Activated naive CD4-positive, alpha-beta T cell treated with anti-CD3 and anti-CD28 coated beads for 36 hours (primary cell): ENCODE measurements around the gene COMT. TPM values are rescaled to one million over a fixed set of nuclear protein-coding genes. Genes with fewer than 3 reads are reported as not detected.

Source experiments
- CTCF ChIA-PET: fragments of 350-600 bp; sonication (Branson Sonifier 250); formaldehyde crosslinking; loops from one replicate; lab custom pipeline; 2021; ENCODE audit warnings: antibody characterized with exemption; lab: Charles Lee
- DNase-seq: peaks from one replicate; pipeline ENCODE4 v3.0.0-alpha.2; 2020
- H3K27ac Mint-ChIP-seq: one replicate; pipeline ENCODE4 v1.8.0; 2021; ENCODE audit warnings: mild to moderate bottlenecking, mixed read lengths
- H3K27me3 Mint-ChIP-seq: one replicate; pipeline ENCODE4 v1.8.0; 2021; ENCODE audit warnings: low read depth, mixed read lengths
- H3K36me3 Mint-ChIP-seq: one replicate; pipeline ENCODE4 v1.8.0; 2021; ENCODE audit warnings: low read depth, mixed read lengths
- H3K4me1 Mint-ChIP-seq: one replicate; pipeline ENCODE4 v1.8.0; 2021; ENCODE audit warnings: low read depth, mixed read lengths
- H3K4me3 Mint-ChIP-seq: one replicate; pipeline ENCODE4 v1.8.0; 2021; ENCODE audit warnings: mild to moderate bottlenecking, moderate library complexity, mixed read lengths
- H3K9me3 Mint-ChIP-seq: one replicate; pipeline ENCODE4 v1.8.0; 2021; ENCODE audit warnings: mixed read lengths
- intact Hi-C: fragments of 100-400 bp; cut with micrococcal nuclease; formaldehyde crosslinking; loops from one replicate; pipeline ENCODE4 v1.15.1; 2023
- total RNA-seq, 2 experiments: library from RNA; stranded (reverse); gene quantifications; one replicate each; pipeline ENCODE4 v1.2.3, GENCODE V29; 2021

Gene COMT
- total RNA-seq, 2 experiments from 2014 or later: 53.7 to 56.8 TPM

DNA sequence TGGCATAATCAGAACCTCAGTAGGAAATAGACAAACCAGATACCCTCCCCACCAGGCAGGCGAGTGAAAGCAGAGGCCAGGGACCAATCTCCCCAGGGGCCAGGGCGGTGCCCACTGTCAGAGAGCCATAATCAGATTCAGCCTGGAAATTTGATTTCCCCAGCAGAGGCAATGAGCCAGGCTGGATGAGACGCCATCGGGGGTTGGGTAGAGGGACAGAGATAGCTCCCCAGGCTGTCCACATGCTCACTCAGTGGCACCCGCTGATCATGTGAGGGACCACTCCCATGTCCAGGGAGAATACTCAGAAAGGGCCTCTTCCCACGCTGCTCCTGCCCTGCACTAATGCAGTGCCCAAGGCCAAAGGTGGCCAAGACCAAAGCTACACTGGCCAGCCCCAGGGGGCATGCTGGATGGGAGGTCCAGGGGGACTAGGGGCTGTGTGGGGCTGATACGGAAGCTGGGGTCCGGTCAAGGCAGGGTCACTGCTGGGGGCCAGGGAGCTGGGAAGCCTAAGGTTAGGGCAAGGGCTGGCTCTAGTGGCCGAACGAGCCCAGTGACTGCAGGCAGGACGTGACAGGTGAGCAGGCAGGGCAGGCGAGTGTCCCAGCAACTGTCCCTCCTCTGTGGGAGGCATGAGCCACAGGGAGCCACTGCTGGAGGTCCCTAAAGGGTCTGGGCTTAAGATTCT lies 55.3 kb downstream of the COMT start:
- Mint-ChIP-seq H3K36me3 (peaks cover 1% of the 10 kb centered on the region), H3K4me3 (no peak overlapping the region), H3K27me3 (no peaks in the 10 kb centered on the region), H3K4me1 (no peaks in the 10 kb centered on the region), H3K9me3 (no peaks in the 10 kb centered on the region), H3K27ac (no peak overlapping the region)
- intact Hi-C loops: no loop called here
- CTCF ChIA-PET: no interaction called here
- no peak for DNase-seq

GRCh38 chr22:19997561-19998231 lies 56.1 kb downstream of the COMT start:
- peaks cover 1% of the 10 kb centered on the region for H3K36me3 Mint-ChIP-seq
- H3K27ac Mint-ChIP-seq: no peak overlapping the region
- H3K9me3 Mint-ChIP-seq: peaks cover 2% of the 10 kb centered on the region
- no peaks in the 10 kb centered on the region for H3K27me3 Mint-ChIP-seq
- intact Hi-C loops: no loop called here
- CTCF ChIA-PET: no interaction called here
- no peak for DNase-seq
- H3K4me1 Mint-ChIP-seq: no peaks in the 10 kb centered on the region
- H3K4me3 Mint-ChIP-seq: no peak overlapping the region

- Mint-ChIP-seq H3K4me3 (no peak overlapping the region), H3K4me1 (no peaks in the 10 kb centered on the region), H3K36me3 (peaks cover 1% of the 10 kb centered on the region), H3K27ac (no peak overlapping the region), H3K27me3 (no peaks in the 10 kb centered on the region), H3K9me3 (peaks cover 7% of the 10 kb centered on the region)
- intact Hi-C loops: no loop called here
- DNase-seq: no peak
- CTCF ChIA-PET: no interaction called here
Observed at GRCh38 chr22:19998232-19998951, 56.8 kb downstream of the COMT start.

GRCh38 chr22:19998991-19999820 lies 57.6 kb downstream of the COMT start:
- H3K27ac Mint-ChIP-seq: no peak overlapping the region
- CTCF ChIA-PET: no interaction called here
- DNase-seq: no peak
- peaks cover 1% of the 10 kb centered on the region for H3K36me3 Mint-ChIP-seq
- H3K4me3 Mint-ChIP-seq: no peak overlapping the region
- intact Hi-C loops: no loop called here
- peaks cover 11% of the 10 kb centered on the region for H3K9me3 Mint-ChIP-seq
- H3K4me1 Mint-ChIP-seq: no peaks in the 10 kb centered on the region
- no peaks in the 10 kb centered on the region for H3K27me3 Mint-ChIP-seq

DNA sequence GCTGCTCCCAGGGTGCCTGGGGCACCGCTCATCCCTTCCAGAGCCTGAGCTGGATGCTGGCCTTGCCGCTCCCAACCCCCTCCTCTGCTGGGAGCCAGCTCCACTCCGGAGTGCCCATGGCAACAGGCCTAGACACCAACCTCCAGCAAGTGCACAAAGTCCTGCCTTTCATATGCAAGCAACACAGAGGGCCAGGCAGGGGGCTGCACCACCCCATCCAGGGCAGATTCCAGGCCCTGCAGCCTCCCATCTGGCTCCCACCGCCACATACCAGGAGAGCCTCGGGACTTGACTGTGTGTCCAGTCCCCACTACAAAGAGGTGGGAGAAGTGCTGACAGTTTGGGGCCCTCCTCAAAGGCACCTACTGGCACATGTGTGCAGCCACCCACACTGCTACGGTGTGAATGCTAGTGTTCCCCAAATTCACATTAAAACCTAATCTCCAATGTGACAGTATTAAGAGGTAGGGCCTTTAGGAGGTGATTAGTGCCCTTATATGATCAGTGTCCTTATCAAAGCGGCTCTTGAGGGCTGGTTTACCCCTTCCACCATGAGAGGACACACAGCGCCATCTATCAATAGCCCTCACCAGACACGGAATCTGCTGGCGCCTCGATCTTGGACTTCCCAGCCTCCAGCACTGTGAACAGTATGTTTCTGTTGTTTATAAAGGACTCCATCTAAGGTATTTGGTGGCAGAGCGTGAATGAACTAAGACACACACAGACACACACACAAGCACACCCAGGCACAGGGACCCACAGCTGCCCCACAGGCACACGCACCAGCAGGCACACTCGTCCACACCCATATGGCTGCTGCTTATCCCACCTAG lies 58.9 kb downstream of the COMT start:
- no peak for DNase-seq
- intact Hi-C loops: no loop called here
- no peak overlapping the region for H3K27ac Mint-ChIP-seq
- no peaks in the 10 kb centered on the region for H3K4me1 Mint-ChIP-seq
- peaks cover 1% of the 10 kb centered on the region for H3K36me3 Mint-ChIP-seq
- H3K4me3 Mint-ChIP-seq: no peak overlapping the region
- CTCF ChIA-PET: no interaction called here
- peaks cover 13% of the 10 kb centered on the region for H3K9me3 Mint-ChIP-seq
- H3K27me3 Mint-ChIP-seq: no peaks in the 10 kb centered on the region

DNA sequence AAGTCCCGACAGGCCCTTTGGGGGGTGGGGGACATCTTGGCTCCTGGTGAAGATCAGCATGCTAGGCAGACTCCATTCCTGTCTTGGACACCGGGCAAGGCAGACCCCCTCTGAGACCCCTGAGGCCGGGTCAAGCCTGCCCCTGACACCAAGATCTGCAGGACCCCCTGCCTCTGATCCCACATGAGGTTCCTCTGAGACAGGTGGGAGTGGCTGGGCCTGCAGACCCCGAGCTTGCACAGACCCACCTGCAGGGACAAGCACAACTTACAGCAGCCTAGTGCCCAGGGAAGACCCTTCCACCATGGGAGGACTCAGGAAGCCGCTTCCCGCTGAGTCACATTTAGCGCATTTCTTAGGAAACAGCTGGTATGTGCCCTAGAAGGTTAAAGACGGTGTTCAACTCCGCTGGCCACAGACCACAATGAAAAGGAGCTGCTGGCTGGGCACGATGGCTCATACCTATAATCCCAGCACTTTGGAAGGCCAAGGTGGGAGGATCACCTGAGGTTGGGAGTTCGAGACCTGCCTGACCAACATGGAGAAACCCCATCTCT lies 59.6 kb downstream of the COMT start:
- Mint-ChIP-seq H3K4me1 (no peaks in the 10 kb centered on the region), H3K4me3 (no peak overlapping the region), H3K9me3 (peaks cover 13% of the 10 kb centered on the region), H3K36me3 (peaks cover 1% of the 10 kb centered on the region), H3K27ac (no peak overlapping the region), H3K27me3 (no peaks in the 10 kb centered on the region)
- intact Hi-C loops: no loop called here
- DNase-seq: no peak
- CTCF ChIA-PET: no interaction called here

- intact Hi-C loops: no loop called here
- CTCF ChIA-PET: no interaction called here
- H3K9me3 Mint-ChIP-seq: peaks cover 13% of the 10 kb centered on the region
- no peak overlapping the region for H3K4me3 Mint-ChIP-seq
- DNase-seq: no peak
- H3K36me3 Mint-ChIP-seq: peaks cover 1% of the 10 kb centered on the region
- H3K27me3 Mint-ChIP-seq: no peaks in the 10 kb centered on the region
- no peaks in the 10 kb centered on the region for H3K4me1 Mint-ChIP-seq
- no peak overlapping the region for H3K27ac Mint-ChIP-seq
Observed at GRCh38 chr22:20002128-20002527, 60.6 kb downstream of the COMT start.

DNA sequence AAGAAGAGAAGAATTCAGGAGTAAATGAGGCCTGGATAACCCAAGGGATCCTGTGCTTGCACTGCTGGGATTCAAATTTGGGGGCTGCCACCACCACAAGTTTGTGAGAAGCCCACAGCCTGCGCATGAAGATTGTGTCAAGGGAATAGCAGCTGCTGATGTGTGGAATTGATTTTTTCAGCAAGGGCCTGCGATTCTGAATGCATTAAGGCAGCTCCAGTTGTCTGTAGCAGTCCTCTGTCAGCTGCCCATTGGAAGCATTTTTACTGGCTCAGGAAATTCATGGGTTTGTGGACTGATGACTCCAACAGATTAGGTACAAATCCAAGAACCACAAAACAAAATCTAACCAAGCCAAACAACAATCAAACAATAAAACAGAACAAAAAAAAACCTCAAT lies 61.1 kb downstream of the COMT start:
- intact Hi-C loops: no loop called here
- Mint-ChIP-seq H3K27me3 (no peaks in the 10 kb centered on the region), H3K4me3 (no peak overlapping the region), H3K9me3 (peaks cover 13% of the 10 kb centered on the region), H3K4me1 (no peaks in the 10 kb centered on the region), H3K27ac (no peak overlapping the region), H3K36me3 (peaks cover 1% of the 10 kb centered on the region)
- DNase-seq: no peak
- CTCF ChIA-PET: no interaction called here

DNA sequence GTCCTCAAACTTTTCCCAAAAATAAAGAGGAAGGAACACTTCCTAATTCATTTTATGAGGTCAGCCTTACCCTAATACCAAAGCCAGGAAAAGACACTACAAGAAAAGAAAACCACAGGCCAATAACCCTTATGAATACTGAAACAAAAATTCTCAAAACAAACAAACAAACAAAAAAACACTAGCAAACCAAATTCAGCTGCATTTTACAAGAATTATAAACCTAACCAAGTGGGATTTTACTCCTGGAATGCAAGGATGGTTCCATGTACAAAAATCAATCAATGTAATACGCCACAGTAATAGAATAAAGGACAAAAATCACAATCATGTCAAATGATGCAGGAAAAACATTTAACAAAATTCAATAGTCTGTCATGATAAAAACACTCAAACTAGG lies 61.7 kb downstream of the COMT start:
- Mint-ChIP-seq H3K27me3 (no peaks in the 10 kb centered on the region), H3K4me3 (no peak overlapping the region), H3K9me3 (peaks cover 13% of the 10 kb centered on the region), H3K4me1 (no peaks in the 10 kb centered on the region), H3K27ac (no peak overlapping the region), H3K36me3 (peaks cover 1% of the 10 kb centered on the region)
- DNase-seq: no peak
- intact Hi-C loops: no loop called here
- CTCF ChIA-PET: no interaction called here

DNA sequence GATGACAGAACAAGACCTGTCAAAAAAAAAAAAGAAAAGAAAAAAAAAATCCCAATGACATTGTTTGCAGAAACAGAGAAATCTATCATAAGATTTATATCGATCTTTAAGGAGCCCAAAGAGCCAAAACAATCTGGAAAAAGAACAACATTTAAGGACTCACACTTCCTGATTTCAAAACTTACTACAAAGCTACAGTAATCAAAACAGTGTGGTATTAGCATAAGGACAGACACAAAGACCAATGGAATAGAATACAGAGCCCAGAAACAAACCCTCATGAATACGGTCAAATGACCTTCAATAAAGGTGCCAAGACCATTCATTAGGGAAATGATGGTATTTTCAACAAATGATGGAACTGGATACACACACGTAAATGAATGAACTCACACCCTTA lies 62.9 kb downstream of the COMT start:
- Mint-ChIP-seq H3K4me3 (no peak overlapping the region), H3K27ac (no peak overlapping the region), H3K36me3 (peaks cover 1% of the 10 kb centered on the region), H3K27me3 (no peaks in the 10 kb centered on the region), H3K4me1 (no peaks in the 10 kb centered on the region), H3K9me3 (peaks cover 13% of the 10 kb centered on the region)
- DNase-seq: no peak
- intact Hi-C loops: no loop called here
- CTCF ChIA-PET: interaction anchor here (0.6 kb wide), 1 partner anchor 163 kb away, joined by 4 read pairs; no protein-coding TSS in a partner anchor

DNA sequence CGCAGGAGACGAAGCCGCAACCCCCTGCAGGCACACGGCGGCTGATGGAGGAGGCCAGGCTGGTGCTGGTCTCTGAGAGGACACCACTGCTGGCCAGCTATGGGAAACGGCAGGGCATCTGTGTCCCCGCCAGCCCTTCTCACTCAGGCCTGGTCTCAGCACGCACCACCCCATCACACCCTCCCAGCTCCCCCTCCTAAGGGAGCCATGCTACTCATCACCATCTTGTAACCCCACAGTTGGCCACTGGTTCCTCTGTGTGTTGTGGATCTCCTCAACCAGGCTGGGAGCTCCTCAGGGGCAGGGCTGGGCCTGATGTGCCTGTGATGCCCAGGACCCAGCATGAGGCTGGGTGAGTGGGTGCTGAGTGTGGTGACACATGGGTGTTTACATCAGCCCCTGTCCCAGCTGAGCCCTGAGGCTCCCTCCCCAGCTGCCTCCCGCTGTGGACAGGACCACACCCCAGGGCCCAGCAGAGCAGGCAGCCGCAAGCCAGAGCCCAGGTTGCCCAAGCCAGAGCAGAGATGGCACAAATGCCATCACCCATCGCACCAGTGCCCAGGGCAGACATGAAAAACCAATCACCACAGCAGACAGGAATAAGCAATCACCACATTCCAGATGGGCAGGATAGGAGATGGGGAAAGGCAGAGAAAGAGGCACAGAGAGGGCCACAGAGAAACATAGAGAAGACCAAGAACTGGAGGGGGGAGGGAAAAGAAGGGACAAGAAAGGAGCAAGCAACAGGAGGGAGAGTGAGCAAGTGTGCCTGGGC lies 66.8 kb downstream of the COMT start:
- CTCF ChIA-PET: no interaction called here
- Mint-ChIP-seq H3K4me1 (no peaks in the 10 kb centered on the region), H3K27me3 (no peaks in the 10 kb centered on the region), H3K36me3 (no peaks in the 10 kb centered on the region), H3K4me3 (no peak overlapping the region), H3K9me3 (peaks cover 5% of the 10 kb centered on the region), H3K27ac (no peak overlapping the region)
- intact Hi-C loops: no loop called here
- DNase-seq: no peak
